ENCODE measurements around the gene BCORL1. TPM values are rescaled to one million over a fixed set of nuclear protein-coding genes. Genes with fewer than 3 reads are reported as not detected.

The BCORL1 gene
- total and polyA plus RNA-seq, 2 donors (not counting 1 experiment from before 2014, with no cell fraction given): 1.9 to 14.3 TPM

- Histone ChIP-seq H3K9me3 (ENCODE audit: control extremely low read depth in 1 of 3, control insufficient read depth in 2 of 3, insufficient read depth in 1 of 3, low read length in 2 of 3) (no peaks in the 10 kb centered on the region), H3K79me2 (ENCODE audit: control insufficient read depth, insufficient read depth, low read length) (no peaks in the 10 kb centered on the region), H3K9ac (ENCODE audit: low read length) (no peak overlapping the region), H4K20me1 (ENCODE audit: control insufficient read depth, insufficient read depth, low read length, poor library complexity, severe bottlenecking) (no peaks in the 10 kb centered on the region), H3K4me3 (ENCODE audit: control extremely low read depth in 1 of 5, extremely low read depth in 1 of 5, insufficient read depth in 1 of 5, low read depth in 2 of 5, low read length in 4 of 5) (no peak overlapping the region), H3K4me2 (replicated peaks; ENCODE audit: low read depth, low read length, poor library complexity, severe bottlenecking) (no peak overlapping the region), H3K36me3 (replicated peaks in 1 of 2; ENCODE audit: control extremely low read depth in 1 of 2, control insufficient read depth in 1 of 2, extremely low read depth in 1 of 2, insufficient read depth in 2 of 2, low read length in 1 of 2) (peaks cover 0 to 6% of the 10 kb centered on the region in 2 experiments), H3K4me1 (ENCODE audit: control insufficient read depth in 2 of 2, insufficient read depth in 2 of 2, low read length in 2 of 2) (no peaks in the 10 kb centered on the region), H3K27me3 (replicated peaks in 1 of 4; ENCODE audit: control extremely low read depth in 1 of 4, control insufficient read depth in 3 of 4, insufficient read depth in 4 of 4, low read length in 3 of 4) (no peaks in the 10 kb centered on the region), H3K27ac (ENCODE audit: low read length in 2 of 2) (no peak overlapping the region), H2AFZ (ENCODE audit: insufficient read depth, low read depth, low read length, poor library complexity, severe bottlenecking) (no peak overlapping the region)
- ATAC-seq (ENCODE audit: low read depth) (no peak), DNase-seq (no peak)
- POLR2A ChIA-PET: no interaction called here
- Mint-ChIP-seq H3K27me3 (no peaks in the 10 kb centered on the region), H3K27ac (no peak overlapping the region), H3K4me1 (no peaks in the 10 kb centered on the region), H3K4me3 (no peak overlapping the region), H3K9me3 (ENCODE audit: insufficient read depth) (no peaks in the 10 kb centered on the region)
- 83% methylated on average over 1 of the region's 1 CpG for WGBS (ENCODE audit: insufficient coverage)
- TF ChIP-seq CTCF (IDR thresholded peaks at IDR 0.05): no peak
- no peak for TF ChIP-seq EZH2 (IDR thresholded peaks at IDR 0.05; ENCODE audit: borderline replicate concordance, insufficient read depth, low read depth, low read length, poor library complexity, severe bottlenecking)
- intact Hi-C loops (cut with micrococcal nuclease): no loop called here
- CTCF ChIA-PET: no interaction called here
Observed at GRCh38 chrX:130002541-130002940, 20.1 kb downstream of the BCORL1 start.

GRCh38 chrX:130005089-130005807 lies 22.8 kb downstream of the BCORL1 start:
- Histone ChIP-seq H3K27ac (ENCODE audit: low read length in 2 of 2) (no peak overlapping the region), H3K4me2 (replicated peaks; ENCODE audit: low read depth, low read length, poor library complexity, severe bottlenecking) (no peak overlapping the region), H3K79me2 (ENCODE audit: control insufficient read depth, insufficient read depth, low read length) (no peaks in the 10 kb centered on the region), H3K9me3 (ENCODE audit: control extremely low read depth in 1 of 3, control insufficient read depth in 2 of 3, insufficient read depth in 1 of 3, low read length in 2 of 3) (no peaks in the 10 kb centered on the region), H3K4me3 (ENCODE audit: control extremely low read depth in 1 of 5, extremely low read depth in 1 of 5, insufficient read depth in 1 of 5, low read depth in 2 of 5, low read length in 4 of 5) (no peak overlapping the region), H3K27me3 (replicated peaks in 1 of 4; ENCODE audit: control extremely low read depth in 1 of 4, control insufficient read depth in 3 of 4, insufficient read depth in 4 of 4, low read length in 3 of 4) (no peaks in the 10 kb centered on the region), H4K20me1 (ENCODE audit: control insufficient read depth, insufficient read depth, low read length, poor library complexity, severe bottlenecking) (no peaks in the 10 kb centered on the region), H3K36me3 (replicated peaks in 1 of 2; ENCODE audit: control extremely low read depth in 1 of 2, control insufficient read depth in 1 of 2, extremely low read depth in 1 of 2, insufficient read depth in 2 of 2, low read length in 1 of 2) (peaks cover 0 to 6% of the 10 kb centered on the region in 2 experiments), H3K4me1 (ENCODE audit: control insufficient read depth in 2 of 2, insufficient read depth in 2 of 2, low read length in 2 of 2) (no peaks in the 10 kb centered on the region), H3K9ac (ENCODE audit: low read length) (no peak overlapping the region), H2AFZ (ENCODE audit: insufficient read depth, low read depth, low read length, poor library complexity, severe bottlenecking) (no peak overlapping the region)
- Mint-ChIP-seq H3K27ac (no peak overlapping the region), H3K4me1 (no peaks in the 10 kb centered on the region), H3K9me3 (ENCODE audit: insufficient read depth) (no peaks in the 10 kb centered on the region), H3K4me3 (no peak overlapping the region), H3K27me3 (no peaks in the 10 kb centered on the region)
- 88% methylated on average over 6 of the region's 13 CpGs for WGBS (ENCODE audit: insufficient coverage)
- intact Hi-C loops (cut with micrococcal nuclease): no loop called here
- ChIA-PET CTCF (interaction anchor here (1.0 to 2.0 kb wide), 2 partner anchors 23 to 79 kb away, joined by 3 to 5 read pairs; no protein-coding TSS in a partner anchor), POLR2A (no interaction called here)
- TF ChIP-seq EZH2 (IDR thresholded peaks at IDR 0.05; ENCODE audit: borderline replicate concordance, insufficient read depth, low read depth, low read length, poor library complexity, severe bottlenecking): no peak
- TF ChIP-seq CTCF (IDR thresholded peaks at IDR 0.05): no peak
- no peak for DNase-seq
- no peak for ATAC-seq (ENCODE audit: low read depth)

Measured in B cell (primary cell).